ENCODE data around the gene SYNPO2. TPM values are rescaled to one million over a fixed set of nuclear protein-coding genes. Genes with fewer than 3 reads are reported as not detected.

The SYNPO2 gene
- total RNA-seq, 1 donor from 2014 or later = 0.26 TPM

- Histone ChIP-seq H3K36me3 (ENCODE audit: control insufficient read depth, insufficient read depth, low read length) (no peaks in the 10 kb centered on the region), H3K27me3 (ENCODE audit: control insufficient read depth, insufficient read depth, low read length) (no peaks in the 10 kb centered on the region), H3K4me3 (ENCODE audit: low read depth, low read length) (no peak overlapping the region)
- TF ChIP-seq, protein P1, sequence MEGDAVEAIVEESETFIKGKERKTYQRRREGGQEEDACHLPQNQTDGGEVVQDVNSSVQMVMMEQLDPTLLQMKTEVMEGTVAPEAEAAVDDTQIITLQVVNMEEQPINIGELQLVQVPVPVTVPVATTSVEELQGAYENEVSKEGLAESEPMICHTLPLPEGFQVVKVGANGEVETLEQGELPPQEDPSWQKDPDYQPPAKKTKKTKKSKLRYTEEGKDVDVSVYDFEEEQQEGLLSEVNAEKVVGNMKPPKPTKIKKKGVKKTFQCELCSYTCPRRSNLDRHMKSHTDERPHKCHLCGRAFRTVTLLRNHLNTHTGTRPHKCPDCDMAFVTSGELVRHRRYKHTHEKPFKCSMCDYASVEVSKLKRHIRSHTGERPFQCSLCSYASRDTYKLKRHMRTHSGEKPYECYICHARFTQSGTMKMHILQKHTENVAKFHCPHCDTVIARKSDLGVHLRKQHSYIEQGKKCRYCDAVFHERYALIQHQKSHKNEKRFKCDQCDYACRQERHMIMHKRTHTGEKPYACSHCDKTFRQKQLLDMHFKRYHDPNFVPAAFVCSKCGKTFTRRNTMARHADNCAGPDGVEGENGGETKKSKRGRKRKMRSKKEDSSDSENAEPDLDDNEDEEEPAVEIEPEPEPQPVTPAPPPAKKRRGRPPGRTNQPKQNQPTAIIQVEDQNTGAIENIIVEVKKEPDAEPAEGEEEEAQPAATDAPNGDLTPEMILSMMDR (IDR thresholded peaks at IDR 0.05; ENCODE audit: insufficient read depth, low read length, severe bottlenecking) = no peak
- peak; percentile 33 for DNase-seq (ENCODE audit: low read depth)
- FAIRE-seq = no peak
These were observed 60.0 kb downstream of the SYNPO2 start for GRCh38 chr4:118948545-118949144.

- H3K36me3 ChIP-seq (ENCODE audit: control insufficient read depth, insufficient read depth, low read length) = no peaks in the 10 kb centered on the region
- FAIRE-seq (no peak), DNase-seq (ENCODE audit: low read depth) (no peak)
- H3K27me3 ChIP-seq (ENCODE audit: control insufficient read depth, insufficient read depth, low read length) = no peaks in the 10 kb centered on the region
- H3K4me3 ChIP-seq (ENCODE audit: low read depth, low read length) = no peak overlapping the region
- TF ChIP-seq, protein P1 (IDR thresholded peaks at IDR 0.05; ENCODE audit: insufficient read depth, low read length, severe bottlenecking) = no peak
These were observed 61.6 kb downstream of the SYNPO2 start for GRCh38 chr4:118950224-118950623.

DNA sequence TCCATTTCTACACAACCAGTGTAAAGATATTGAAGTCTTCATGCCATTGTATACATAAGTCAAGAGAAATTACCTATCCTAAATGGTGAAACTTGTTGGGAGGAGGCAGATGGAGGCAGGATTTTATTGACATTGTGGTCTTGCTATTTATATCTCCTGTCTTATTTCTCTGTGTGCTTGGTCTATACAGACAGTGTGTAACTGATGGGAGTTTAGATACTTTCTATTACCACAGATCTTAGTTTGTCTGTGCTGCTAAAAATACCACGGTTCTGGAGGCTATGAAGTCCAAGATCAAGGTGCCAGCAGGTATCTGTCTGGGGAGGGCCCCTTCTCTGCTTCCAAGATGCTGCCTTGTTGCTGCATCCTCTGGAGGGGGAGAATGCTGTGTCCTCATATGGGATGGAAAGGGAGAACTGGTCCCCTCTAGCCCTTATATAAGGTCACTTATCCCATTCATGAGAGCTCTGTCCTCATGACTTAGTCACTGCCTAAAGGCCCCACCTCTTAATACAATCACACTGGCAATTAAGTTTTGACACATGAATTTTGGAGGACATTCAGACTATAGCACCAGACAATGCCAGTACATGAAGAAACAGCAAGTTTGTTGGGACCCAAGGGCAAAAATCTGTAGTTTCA is 62.4 kb downstream of the SYNPO2 start:
- no peaks in the 10 kb centered on the region for H3K36me3 ChIP-seq (ENCODE audit: control insufficient read depth, insufficient read depth, low read length)
- no peak overlapping the region for H3K4me3 ChIP-seq (ENCODE audit: low read depth, low read length)
- DNase-seq (ENCODE audit: low read depth) (no peak), FAIRE-seq (no peak)
- TF ChIP-seq, protein P1 (IDR thresholded peaks at IDR 0.05; ENCODE audit: insufficient read depth, low read length, severe bottlenecking) = no peak
- no peaks in the 10 kb centered on the region for H3K27me3 ChIP-seq (ENCODE audit: control insufficient read depth, insufficient read depth, low read length)

GRCh38 chr4:118953276-118953675 is 64.6 kb downstream of the SYNPO2 start:
- Histone ChIP-seq H3K4me3 (ENCODE audit: low read depth, low read length) (no peak overlapping the region), H3K36me3 (ENCODE audit: control insufficient read depth, insufficient read depth, low read length) (no peaks in the 10 kb centered on the region), H3K27me3 (ENCODE audit: control insufficient read depth, insufficient read depth, low read length) (no peaks in the 10 kb centered on the region)
- no peak for FAIRE-seq
- TF ChIP-seq, protein P1 (IDR thresholded peaks at IDR 0.05; ENCODE audit: insufficient read depth, low read length, severe bottlenecking) = no peak
- DNase-seq (ENCODE audit: low read depth) = no peak

GRCh38 chr4:118954246-118954645 is 65.6 kb downstream of the SYNPO2 start:
- Histone ChIP-seq H3K36me3 (ENCODE audit: control insufficient read depth, insufficient read depth, low read length) (no peaks in the 10 kb centered on the region), H3K4me3 (ENCODE audit: low read depth, low read length) (no peak overlapping the region), H3K27me3 (ENCODE audit: control insufficient read depth, insufficient read depth, low read length) (peaks cover 2% of the 10 kb centered on the region)
- FAIRE-seq (no peak), DNase-seq (ENCODE audit: low read depth) (peak; percentile 25)
- TF ChIP-seq, protein P1 (IDR thresholded peaks at IDR 0.05; ENCODE audit: insufficient read depth, low read length, severe bottlenecking) = peak; percentile 2
